ENCODE measurements around the gene MCM10.

MCM10 gene

GRCh38 chr10:13222566-13222965 lies 61.2 kb downstream of the MCM10 start:
- no peak for DNase-seq (ENCODE audit: low read depth)
- H3K4me3 ChIP-seq (ENCODE audit: low read depth, low read length): no peak overlapping the region
- no peak for TF ChIP-seq CTCF (IDR thresholded peaks at IDR 0.05; ENCODE audit: low read depth, low read length)
- no peak for TF ChIP-seq MYC (IDR thresholded peaks at IDR 0.05; ENCODE audit: low read depth, low read length)
- no peak for TF ChIP-seq POLR2A (IDR thresholded peaks at IDR 0.05; ENCODE audit: extremely low read depth, insufficient read length)
- TF ChIP-seq MAX (IDR thresholded peaks at IDR 0.05; ENCODE audit: low read depth, low read length): no peak

- TF ChIP-seq CTCF (IDR thresholded peaks at IDR 0.05; ENCODE audit: low read depth, low read length) (no peak), MAX (IDR thresholded peaks at IDR 0.05; ENCODE audit: low read depth, low read length) (no peak), MYC (IDR thresholded peaks at IDR 0.05; ENCODE audit: low read depth, low read length) (no peak), POLR2A (IDR thresholded peaks at IDR 0.05; ENCODE audit: extremely low read depth, insufficient read length) (no peak)
- DNase-seq (ENCODE audit: low read depth): no peak
- H3K4me3 ChIP-seq (ENCODE audit: low read depth, low read length): no peak overlapping the region
Observed at GRCh38 chr10:13223241-13223640, 61.9 kb downstream of the MCM10 start.

GRCh38 chr10:13224210-13224995 lies 63.0 kb downstream of the MCM10 start:
- no peak overlapping the region for H3K4me3 ChIP-seq (ENCODE audit: low read depth, low read length)
- no peak for TF ChIP-seq POLR2A (IDR thresholded peaks at IDR 0.05; ENCODE audit: extremely low read depth, insufficient read length)
- no peak for TF ChIP-seq MAX (IDR thresholded peaks at IDR 0.05; ENCODE audit: low read depth, low read length)
- no peak for DNase-seq (ENCODE audit: low read depth)

- H3K4me3 ChIP-seq (ENCODE audit: low read depth, low read length): no peak overlapping the region
- DNase-seq (ENCODE audit: low read depth): no peak
- no peak for TF ChIP-seq POLR2A (IDR thresholded peaks at IDR 0.05; ENCODE audit: extremely low read depth, insufficient read length)
- TF ChIP-seq CTCF (IDR thresholded peaks at IDR 0.05; ENCODE audit: low read depth, low read length): no peak
- TF ChIP-seq MAX (IDR thresholded peaks at IDR 0.05; ENCODE audit: low read depth, low read length): no peak
Observed at GRCh38 chr10:13225601-13226000, 64.2 kb downstream of the MCM10 start.

- H3K4me3 ChIP-seq (ENCODE audit: low read depth, low read length): no peak overlapping the region
- TF ChIP-seq MYC (IDR thresholded peaks at IDR 0.05; ENCODE audit: low read depth, low read length) (no peak), MAX (IDR thresholded peaks at IDR 0.05; ENCODE audit: low read depth, low read length) (no peak), CTCF (IDR thresholded peaks at IDR 0.05; ENCODE audit: low read depth, low read length) (no peak), POLR2A (IDR thresholded peaks at IDR 0.05; ENCODE audit: extremely low read depth, insufficient read length) (no peak)
- DNase-seq (ENCODE audit: low read depth): no peak
Observed at GRCh38 chr10:13227031-13227430, 65.7 kb downstream of the MCM10 start.

- no peak overlapping the region for H3K4me3 ChIP-seq (ENCODE audit: low read depth, low read length)
- DNase-seq (ENCODE audit: low read depth): no peak
- TF ChIP-seq MYC (IDR thresholded peaks at IDR 0.05; ENCODE audit: low read depth, low read length): no peak
- no peak for TF ChIP-seq POLR2A (IDR thresholded peaks at IDR 0.05; ENCODE audit: extremely low read depth, insufficient read length)
- no peak for TF ChIP-seq CTCF (IDR thresholded peaks at IDR 0.05; ENCODE audit: low read depth, low read length)
- TF ChIP-seq MAX (IDR thresholded peaks at IDR 0.05; ENCODE audit: low read depth, low read length): no peak
Observed at GRCh38 chr10:13231190-13231589, 69.8 kb downstream of the MCM10 start.

Measured in NB4 (cell line).